Measurements from ENCODE around the gene RASA2. TPM values are rescaled to one million over a fixed set of nuclear protein-coding genes. Genes with fewer than 3 reads are reported as not detected.

RASA2 gene
- total RNA-seq, 1 donor from 2014 or later, result 4.3 TPM

DNA sequence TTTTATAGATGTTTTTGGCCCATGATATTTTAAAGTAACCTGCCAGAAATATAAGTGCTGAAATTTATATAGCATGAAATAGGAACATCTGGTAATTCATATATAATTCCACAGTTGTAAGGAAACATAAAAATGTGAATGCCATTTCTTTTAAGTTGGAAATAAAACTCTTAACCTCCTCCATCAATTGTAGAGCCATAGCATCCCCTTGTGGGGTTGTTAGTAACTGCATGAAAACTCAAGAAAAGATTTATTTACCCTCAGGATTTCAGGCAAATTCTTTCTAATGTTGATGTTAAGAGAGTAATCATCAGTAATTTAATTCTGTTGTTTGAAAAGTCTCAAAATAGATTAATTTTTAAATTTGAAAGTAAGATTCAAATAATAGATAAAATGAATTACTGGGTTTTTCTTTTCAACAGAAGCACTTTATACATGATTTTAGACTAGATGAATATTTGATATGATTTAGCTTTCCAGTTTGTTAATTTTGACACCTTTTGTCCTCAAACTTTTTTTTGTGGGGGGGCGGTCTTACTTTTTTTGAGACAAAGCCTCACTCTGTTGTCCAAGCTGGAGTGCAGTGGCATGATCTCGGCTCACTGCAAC is 74.7 kb downstream of the RASA2 start:
- TF ChIP-seq, protein P1, sequence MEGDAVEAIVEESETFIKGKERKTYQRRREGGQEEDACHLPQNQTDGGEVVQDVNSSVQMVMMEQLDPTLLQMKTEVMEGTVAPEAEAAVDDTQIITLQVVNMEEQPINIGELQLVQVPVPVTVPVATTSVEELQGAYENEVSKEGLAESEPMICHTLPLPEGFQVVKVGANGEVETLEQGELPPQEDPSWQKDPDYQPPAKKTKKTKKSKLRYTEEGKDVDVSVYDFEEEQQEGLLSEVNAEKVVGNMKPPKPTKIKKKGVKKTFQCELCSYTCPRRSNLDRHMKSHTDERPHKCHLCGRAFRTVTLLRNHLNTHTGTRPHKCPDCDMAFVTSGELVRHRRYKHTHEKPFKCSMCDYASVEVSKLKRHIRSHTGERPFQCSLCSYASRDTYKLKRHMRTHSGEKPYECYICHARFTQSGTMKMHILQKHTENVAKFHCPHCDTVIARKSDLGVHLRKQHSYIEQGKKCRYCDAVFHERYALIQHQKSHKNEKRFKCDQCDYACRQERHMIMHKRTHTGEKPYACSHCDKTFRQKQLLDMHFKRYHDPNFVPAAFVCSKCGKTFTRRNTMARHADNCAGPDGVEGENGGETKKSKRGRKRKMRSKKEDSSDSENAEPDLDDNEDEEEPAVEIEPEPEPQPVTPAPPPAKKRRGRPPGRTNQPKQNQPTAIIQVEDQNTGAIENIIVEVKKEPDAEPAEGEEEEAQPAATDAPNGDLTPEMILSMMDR (IDR thresholded peaks at IDR 0.05; ENCODE audit: borderline replicate concordance), result peak; percentile 98
- Histone ChIP-seq H3K27ac (replicated peaks) (no peak overlapping the region), H3K9me3 (replicated peaks) (no peaks in the 10 kb centered on the region), H3K36me3 (peaks cover 17% of the 10 kb centered on the region), H3K27me3 (ENCODE audit: low read depth) (no peaks in the 10 kb centered on the region), H3K4me1 (no peaks in the 10 kb centered on the region), H3K4me3 (no peak overlapping the region)
- DNase-seq, result no peak
- intact Hi-C loops (cut with micrococcal nuclease), result loop anchor here (5.0 kb wide), 1 partner anchor 99 kb away; no protein-coding TSS in a partner anchor

- intact Hi-C loops (cut with micrococcal nuclease), result loop anchor here (5.0 kb wide), 1 partner anchor 102 kb away; no protein-coding TSS in a partner anchor
- TF ChIP-seq, protein P1 (IDR thresholded peaks at IDR 0.05; ENCODE audit: borderline replicate concordance), result no peak
- no peak for DNase-seq
- no peaks in the 10 kb centered on the region for H3K9me3 ChIP-seq (replicated peaks)
- H3K27ac ChIP-seq (replicated peaks), result no peak overlapping the region
- no peaks in the 10 kb centered on the region for H3K4me1 ChIP-seq
- H3K4me3 ChIP-seq, result no peak overlapping the region
- peaks cover 11% of the 10 kb centered on the region for H3K36me3 ChIP-seq
- no peaks in the 10 kb centered on the region for H3K27me3 ChIP-seq (ENCODE audit: low read depth)
These were observed 77.4 kb downstream of the RASA2 start for GRCh38 chr3:141564241-141564640.

- Histone ChIP-seq H3K27me3 (ENCODE audit: low read depth) (no peaks in the 10 kb centered on the region), H3K4me1 (no peaks in the 10 kb centered on the region), H3K9me3 (replicated peaks) (no peaks in the 10 kb centered on the region), H3K27ac (replicated peaks) (no peak overlapping the region), H3K4me3 (no peak overlapping the region), H3K36me3 (peaks cover 40% of the 10 kb centered on the region)
- TF ChIP-seq, protein P1 (IDR thresholded peaks at IDR 0.05; ENCODE audit: borderline replicate concordance), result no peak
- DNase-seq, result no peak
- intact Hi-C loops (cut with micrococcal nuclease), result no loop called here
These were observed 83.2 kb downstream of the RASA2 start for GRCh38 chr3:141570068-141570467.

GRCh38 chr3:141575879-141576743 is 89.3 kb downstream of the RASA2 start:
- Histone ChIP-seq H3K4me3 (no peak overlapping the region), H3K4me1 (peaks cover 13% of the 10 kb centered on the region), H3K9me3 (replicated peaks) (no peaks in the 10 kb centered on the region), H3K36me3 (peaks cover 52% of the 10 kb centered on the region), H3K27me3 (ENCODE audit: low read depth) (no peaks in the 10 kb centered on the region), H3K27ac (replicated peaks) (no peak overlapping the region)
- intact Hi-C loops (cut with micrococcal nuclease), result no loop called here
- TF ChIP-seq, protein P1 (IDR thresholded peaks at IDR 0.05; ENCODE audit: borderline replicate concordance), result peak; percentile 65
- no peak for DNase-seq

DNA sequence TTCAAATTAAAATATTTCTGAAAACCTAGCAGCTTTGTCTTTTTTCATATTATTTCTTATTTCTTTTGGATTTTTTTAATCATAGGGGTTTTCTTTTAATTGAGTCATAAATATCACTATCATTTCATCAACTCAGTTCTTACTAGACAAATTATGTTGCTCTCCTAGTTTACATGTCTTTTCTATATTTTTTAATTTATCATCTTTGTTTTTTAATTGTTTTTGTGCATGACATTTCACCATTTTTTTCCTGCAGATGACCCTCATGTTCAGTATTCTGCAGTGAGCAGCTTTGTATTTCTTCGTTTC is 89.9 kb downstream of the RASA2 start:
- H3K27ac ChIP-seq (replicated peaks), result no peak overlapping the region
- intact Hi-C loops (cut with micrococcal nuclease), result no loop called here
- H3K4me1 ChIP-seq, result peaks cover 13% of the 10 kb centered on the region

More for the DNA sequence above, 89.9 kb downstream of the RASA2 start:
- no peaks in the 10 kb centered on the region for H3K9me3 ChIP-seq (replicated peaks)
- peaks cover 52% of the 10 kb centered on the region for H3K36me3 ChIP-seq
- H3K27me3 ChIP-seq (ENCODE audit: low read depth), result no peaks in the 10 kb centered on the region
- H3K4me3 ChIP-seq, result no peak overlapping the region
- TF ChIP-seq, protein P1 (IDR thresholded peaks at IDR 0.05; ENCODE audit: borderline replicate concordance), result no peak
- DNase-seq, result no peak
